Activated CD4-positive, CD25-positive, alpha-beta regulatory T cell (primary cell): ENCODE data around the gene PCBD2.

Experiments used
- DNase-seq, 4 experiments: peaks; one replicate each; lab custom pipeline; 2025; lab: John Stamatoyannopoulos, UW

PCBD2 gene

GRCh38 chr5:135007749-135008363 lies 102.9 kb downstream of the PCBD2 start:
- no peak for DNase-seq

GRCh38 chr5:135008556-135008955 lies 103.6 kb downstream of the PCBD2 start:
- no peak for DNase-seq

- DNase-seq, result no peak
Observed at GRCh38 chr5:135008981-135009735, 104.2 kb downstream of the PCBD2 start.

GRCh38 chr5:135009736-135010501 lies 105.0 kb downstream of the PCBD2 start:
- DNase-seq, result no peak

GRCh38 chr5:135010502-135011354 lies 105.8 kb downstream of the PCBD2 start:
- DNase-seq, result no peak

- no peak for DNase-seq
Observed at GRCh38 chr5:135011355-135012032, 106.6 kb downstream of the PCBD2 start.

- no peak for DNase-seq
Observed at GRCh38 chr5:135012033-135012588, 107.2 kb downstream of the PCBD2 start.
